Thymus (tissue), 11 donors: Measurements from ENCODE around the gene COMMD6. TPM values are rescaled to one million over a fixed set of nuclear protein-coding genes. Genes with fewer than 3 reads are reported as not detected.

Experiments
- DNase-seq, 9 donors: peaks; one replicate each; pipeline ENCODE4 v3.0.0-alpha.2; 2013; ENCODE audit warnings: low spot score in 9 of 9, low read depth in 6 of 9, missing footprints in 1 of 9
- H3K27ac ChIP-seq, 2 donors: one replicate each; pipeline ENCODE4 v1.5.1; 2013; ENCODE audit warnings: control low read depth in 1 of 2, low read depth in 1 of 2, low read length in 1 of 2, mild to moderate bottlenecking in 1 of 2, moderate library complexity in 1 of 2
- H3K27me3 ChIP-seq, 2 donors: one replicate each; pipeline ENCODE4 v1.5.1; 2013; ENCODE audit warnings: low read length in 1 of 2; ENCODE audit not compliant: control insufficient read depth in 2 of 2, insufficient read depth in 1 of 2
- H3K36me3 ChIP-seq, 2 donors: one replicate each; pipeline ENCODE4 v1.5.1; 2013; ENCODE audit warnings: low read length in 1 of 2, mild to moderate bottlenecking in 1 of 2, moderate library complexity in 1 of 2; ENCODE audit not compliant: control insufficient read depth in 2 of 2, insufficient read depth in 2 of 2
- H3K4me1 ChIP-seq, 2 donors: one replicate each; pipeline ENCODE4 v1.5.1; 2013; ENCODE audit warnings: low read length in 2 of 2; ENCODE audit not compliant: control insufficient read depth in 2 of 2, insufficient read depth in 2 of 2
- H3K4me3 ChIP-seq, 2 donors: one replicate each; pipeline ENCODE4 v1.5.1; 2013; ENCODE audit warnings: low read length in 2 of 2, control low read depth in 1 of 2, mild to moderate bottlenecking in 1 of 2
- H3K9me3 ChIP-seq, 2 donors: one replicate each; pipeline ENCODE4 v1.5.1; 2013; ENCODE audit warnings: low read length in 1 of 2, mild to moderate bottlenecking in 1 of 2; ENCODE audit not compliant: control insufficient read depth in 2 of 2, insufficient read depth in 1 of 2
- WGBS: extraction: QIAGEN DNeasy Blood & Tissue Kit; methylation state at CpG from one replicate; pipeline ENCODE4 v1.1.7; 2013; 5-methylcytosine and 5-hydroxymethylcytosine counted together
- polyA plus RNA-seq: library from polyadenylated mRNA; stranded (reverse); fragments of 200-250 nt; gene quantifications from one replicate; pipeline ENCODE4 v1.2.3, GENCODE V29; 2013
- total RNA-seq: library from RNA; stranded (reverse); fragments of 120-200 nt; gene quantifications from one replicate; pipeline ENCODE4 v1.2.4, GENCODE V29; 2013
- donor health status: healthy.

Gene COMMD6
- total and polyA plus RNA-seq, 2 donors: 270 to 354 TPM

DNA sequence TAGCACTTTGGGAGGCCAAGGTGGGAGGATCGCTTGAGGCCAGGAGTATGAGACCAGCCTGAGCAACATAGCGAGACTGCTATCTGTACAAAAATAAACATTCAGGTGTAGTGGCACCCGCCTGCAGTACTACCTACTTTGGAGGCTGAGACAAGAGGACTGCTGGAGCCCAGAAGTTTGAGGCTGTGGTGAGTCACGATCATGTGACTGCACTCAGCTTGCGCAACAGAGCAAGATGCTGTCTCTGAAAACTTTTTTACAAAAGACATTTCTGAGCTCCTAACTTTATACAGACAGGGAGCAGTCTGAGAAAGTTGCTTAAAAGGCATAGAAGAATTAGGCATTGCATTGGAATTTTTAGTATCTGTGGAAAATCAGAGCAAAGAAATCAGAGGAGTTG lies 45.3 kb downstream of the COMMD6 start:
- Histone ChIP-seq H3K9me3 (no peaks in the 10 kb centered on the region), H3K27me3 (no peaks in the 10 kb centered on the region), H3K4me1 (no peaks in the 10 kb centered on the region), H3K27ac (no peak overlapping the region), H3K36me3 (no peaks in the 10 kb centered on the region), H3K4me3 (no peak overlapping the region)
- DNase-seq: no peak
- 99% methylated on average over 5 of the region's 5 CpGs for WGBS

DNA sequence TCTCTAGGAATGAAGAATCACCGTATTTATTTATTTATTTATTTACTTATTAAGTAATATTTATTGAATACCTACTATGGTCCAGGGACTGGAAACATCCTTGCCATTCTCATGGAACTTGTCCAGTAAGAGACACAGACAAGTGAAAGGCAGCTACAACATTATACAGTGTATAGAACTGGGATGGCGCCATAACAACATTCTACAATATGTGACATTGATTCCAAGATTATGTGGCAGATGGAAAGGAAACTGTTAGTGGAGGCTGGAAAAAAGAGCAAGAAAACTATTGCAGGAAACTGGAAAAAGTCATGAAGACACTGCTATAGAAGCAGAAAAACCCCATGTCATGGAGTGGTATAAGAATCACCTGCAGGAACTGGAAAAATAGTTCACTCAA lies 46.3 kb downstream of the COMMD6 start:
- WGBS: 99% methylated on average over 2 of the region's 2 CpGs

DNA sequence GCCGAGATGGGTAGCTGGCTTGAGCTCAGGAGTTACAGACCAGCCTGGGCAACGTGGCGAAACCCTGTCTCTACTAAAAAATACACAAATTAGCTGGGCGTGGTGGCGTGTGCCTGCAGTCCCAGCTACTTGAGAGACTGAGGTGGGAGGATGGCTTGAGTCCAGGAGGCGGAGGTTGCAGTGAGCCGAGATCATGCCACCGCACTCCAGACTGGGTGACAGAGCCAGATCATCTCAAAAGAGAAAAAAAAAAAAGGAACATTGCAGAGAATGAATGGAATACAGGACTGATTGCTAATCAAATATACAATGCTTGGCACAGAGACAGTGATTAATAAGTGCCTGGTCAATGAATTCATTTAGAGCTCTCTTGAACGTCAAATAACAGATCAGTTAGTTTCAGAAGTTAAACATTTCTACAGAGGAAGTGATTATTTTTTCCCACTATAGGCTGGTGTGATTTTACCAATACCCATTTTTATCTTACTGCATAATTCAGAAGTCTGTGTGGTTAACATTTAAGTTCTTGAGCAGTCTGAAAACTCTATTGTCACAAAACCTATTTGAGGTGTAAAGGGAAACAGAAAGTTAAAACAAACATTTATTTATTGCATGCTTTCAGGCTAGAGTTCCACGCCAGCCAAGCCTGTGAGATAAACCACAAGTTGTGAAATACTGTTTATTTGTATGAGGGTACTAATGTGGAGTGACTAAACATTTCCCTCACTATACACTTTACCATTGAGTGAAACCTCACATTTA lies 48.0 kb downstream of the COMMD6 start:
- no peaks in the 10 kb centered on the region for H3K36me3 ChIP-seq
- H3K4me1 ChIP-seq: no peaks in the 10 kb centered on the region
- DNase-seq: no peak
- no peak overlapping the region for H3K27ac ChIP-seq
- 84% methylated on average over 10 of the region's 10 CpGs for WGBS
- H3K9me3 ChIP-seq: no peaks in the 10 kb centered on the region
- H3K4me3 ChIP-seq: no peak overlapping the region
- H3K27me3 ChIP-seq: peaks cover 0 to 2% of the 10 kb centered on the region in 2 donors

More for the DNA sequence above, 46.3 kb downstream of the COMMD6 start:
- Histone ChIP-seq H3K9me3 (no peaks in the 10 kb centered on the region), H3K27ac (no peak overlapping the region), H3K27me3 (no peaks in the 10 kb centered on the region), H3K4me1 (no peaks in the 10 kb centered on the region), H3K4me3 (no peak overlapping the region), H3K36me3 (no peaks in the 10 kb centered on the region)
- no peak for DNase-seq

DNA sequence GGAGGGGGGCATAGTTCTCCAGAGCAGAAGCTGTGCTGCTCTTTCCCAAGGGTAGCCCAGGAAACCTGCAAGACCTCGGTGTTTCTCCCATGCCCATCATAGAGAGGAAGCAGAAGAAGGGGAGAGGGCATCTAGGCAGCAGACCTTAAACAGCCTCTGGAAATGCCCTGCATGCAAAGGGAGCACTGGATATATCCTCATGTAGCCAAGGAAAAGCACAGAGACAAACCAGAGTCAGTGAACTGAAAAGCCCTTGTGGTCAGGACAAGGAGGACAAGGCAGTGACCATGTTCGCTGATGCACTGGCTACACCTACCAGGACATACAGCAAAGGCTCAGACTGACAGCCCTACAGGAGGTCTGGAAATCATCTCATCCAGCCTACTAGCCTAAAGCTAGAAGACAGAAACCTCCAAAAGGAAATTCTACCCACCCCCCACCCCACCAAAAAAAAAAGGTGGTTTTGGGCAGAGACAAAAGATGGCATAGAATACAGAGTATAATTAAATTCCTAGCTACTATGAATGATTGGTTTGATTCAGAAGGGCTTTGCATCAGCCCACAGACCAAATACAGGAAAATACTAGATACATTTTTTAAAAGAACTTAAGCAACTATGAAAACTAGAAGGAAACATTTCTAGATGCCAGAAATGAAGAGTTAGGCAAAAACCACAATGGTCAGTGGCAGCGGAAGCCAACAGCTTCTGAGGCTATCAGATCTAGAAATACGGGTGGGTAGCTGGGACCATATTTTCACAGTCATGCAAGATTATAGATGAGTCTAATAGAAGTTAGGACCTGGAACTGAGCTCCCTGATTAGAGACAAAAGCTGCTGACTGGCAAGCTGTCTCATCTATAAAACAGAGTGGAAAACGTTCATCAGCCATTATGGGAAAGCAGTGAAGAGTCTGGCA lies 51.2 kb downstream of the COMMD6 start:
- WGBS: 53% methylated on average over 5 of the region's 5 CpGs
- DNase-seq: no peak
- Histone ChIP-seq H3K4me1 (peaks cover 0 to 5% of the 10 kb centered on the region in 2 donors), H3K27me3 (peaks cover 3 to 21% of the 10 kb centered on the region in 2 donors), H3K9me3 (no peaks in the 10 kb centered on the region), H3K36me3 (no peaks in the 10 kb centered on the region), H3K27ac (no peak overlapping the region), H3K4me3 (no peak overlapping the region)

DNA sequence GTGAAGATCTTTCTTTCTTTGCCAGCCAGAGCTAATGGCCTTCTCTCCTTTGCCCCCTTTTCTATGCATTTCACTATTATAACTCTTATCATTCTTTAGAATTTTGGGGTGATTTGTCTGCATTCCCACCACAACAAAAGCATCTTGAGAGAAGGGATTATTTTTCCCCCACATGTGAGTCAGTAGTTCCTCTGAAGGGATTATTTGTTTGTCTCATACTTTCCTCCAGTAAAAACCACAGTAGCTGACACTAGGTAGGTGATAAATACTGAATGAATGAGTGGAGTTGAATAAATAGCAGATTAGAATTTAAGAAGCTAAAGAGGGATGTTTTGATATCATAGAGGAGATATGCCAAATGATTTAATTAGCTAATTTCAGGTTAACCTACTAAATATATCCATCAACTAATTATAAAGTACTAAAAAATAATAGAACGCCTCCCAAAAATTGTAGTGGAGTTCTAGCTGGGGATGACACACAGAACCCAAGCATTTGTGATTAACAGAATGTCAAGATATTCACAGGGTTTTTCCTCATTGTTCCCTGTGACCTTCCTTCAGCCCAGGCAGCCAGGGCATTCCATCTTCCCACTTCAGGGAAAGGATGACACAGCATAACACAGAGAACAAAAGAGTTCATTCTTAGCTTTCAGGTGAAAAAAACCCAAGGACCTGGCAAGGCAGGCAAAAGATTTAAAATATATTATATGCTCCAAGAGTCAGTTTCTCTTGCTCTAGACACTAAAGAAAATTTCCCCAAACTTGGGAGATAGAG lies 52.2 kb downstream of the COMMD6 start:
- no peak for DNase-seq
- peaks cover 12 to 30% of the 10 kb centered on the region in 2 donors for H3K27me3 ChIP-seq
- H3K36me3 ChIP-seq: no peaks in the 10 kb centered on the region
- H3K9me3 ChIP-seq: peaks cover 0 to 4% of the 10 kb centered on the region in 2 donors
- no peak overlapping the region for H3K27ac ChIP-seq
- WGBS: 100% methylated on average over 1 of the region's 1 CpG
- peaks cover 3 to 6% of the 10 kb centered on the region in 2 donors for H3K4me1 ChIP-seq
- no peak overlapping the region for H3K4me3 ChIP-seq

DNA sequence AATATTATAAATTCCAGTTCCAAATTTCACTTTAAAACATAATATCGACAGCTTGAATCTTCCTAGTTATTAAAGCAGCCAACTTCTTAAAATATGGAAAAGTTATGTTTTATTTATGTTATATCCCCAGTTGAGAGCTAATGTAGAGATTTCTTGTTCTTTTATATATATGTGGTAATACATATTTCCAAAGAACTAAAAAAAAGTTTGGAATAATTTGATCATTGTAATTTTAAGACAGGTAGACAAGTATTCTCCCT lies 54.9 kb downstream of the COMMD6 start:
- Histone ChIP-seq H3K36me3 (no peaks in the 10 kb centered on the region), H3K27ac (no peak overlapping the region), H3K4me1 (peaks cover 3 to 6% of the 10 kb centered on the region in 2 donors), H3K27me3 (peaks cover 29 to 43% of the 10 kb centered on the region in 2 donors), H3K9me3 (peaks cover 0 to 4% of the 10 kb centered on the region in 2 donors), H3K4me3 (peak overlapping the region in 1 of 2 donors; percentile 71)
- 3% methylated on average over 1 of the region's 1 CpG for WGBS
- no peak for DNase-seq

DNA sequence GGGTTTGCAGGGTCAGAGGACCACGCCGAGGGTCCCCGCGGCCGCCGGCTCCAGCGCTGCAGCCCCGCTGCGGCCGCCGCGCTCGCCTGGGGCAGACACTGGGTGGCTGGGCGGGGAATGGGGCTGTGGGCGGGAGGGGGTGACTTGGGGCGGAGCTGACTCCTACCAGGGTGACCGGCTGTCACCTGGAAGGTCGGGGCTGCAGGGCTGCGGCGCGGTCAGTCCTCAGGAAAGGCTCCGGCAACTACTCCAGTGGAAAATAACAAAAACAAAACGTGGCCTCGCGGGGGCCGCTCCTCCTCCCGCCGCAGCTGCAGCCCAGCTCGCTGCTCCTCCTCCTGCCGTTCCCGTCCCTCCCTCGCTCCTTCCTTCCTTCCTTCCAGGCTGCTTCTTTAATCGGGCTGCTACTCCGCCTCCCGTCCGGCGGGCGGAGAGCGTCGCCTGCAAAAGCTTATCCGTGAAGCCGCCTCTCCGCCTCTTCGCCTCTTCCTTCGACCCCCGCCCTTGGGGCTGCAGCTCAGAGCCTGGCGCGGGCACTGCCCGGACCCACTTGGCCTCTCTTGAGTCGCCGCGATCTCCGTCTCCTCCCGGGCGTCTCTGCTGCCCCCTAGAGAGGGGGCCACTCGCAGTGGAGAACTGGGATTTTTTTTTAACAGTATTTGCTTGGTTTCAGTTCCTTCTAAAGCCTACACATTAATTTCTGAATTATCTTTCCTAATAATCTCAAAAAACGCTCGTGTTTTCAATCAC lies 55.4 kb downstream of the COMMD6 start, which contains the start of gene TBC1D4:
TBC1D4 (minus strand) TSS at position 100 of the 750 bp plus-strand sequence. CDS start 402 bp downstream, outside the sequence.
- Histone ChIP-seq H3K4me3 (peak within 1 kb of the TSS; percentile 63 to 71), H3K9me3 (peaks cover 0 to 4% of the 10 kb centered on the region in 2 donors), H3K27ac (peak within 1 kb of the TSS; percentile 7 to 52), H3K27me3 (peaks cover 29 to 43% of the 10 kb centered on the region in 2 donors), H3K36me3 (no peaks in the 10 kb centered on the region), H3K4me1 (peaks cover 3 to 6% of the 10 kb centered on the region in 2 donors)
- DNase-seq: peak in 8 of 9 donors; percentile 30 to 74 (median 46)
- WGBS: under 1% methylated on average over 58 of the region's 58 CpGs
